Sigmoid colon (tissue), 7 donors: ENCODE measurements around the gene TTI1. TPM values are rescaled to one million over a fixed set of nuclear protein-coding genes. Genes with fewer than 3 reads are reported as not detected.

ENCODE experiments used
- DNase-seq: peaks from one replicate; pipeline ENCODE4 v3.0.0-alpha.2; 2019
- H3K27ac ChIP-seq, 4 donors: fragments of 200-600 bp; sonication (generic); one replicate each; pipeline ENCODE4 v1.5.1; 2016 to 2019; ENCODE audit warnings: mild to moderate bottlenecking in 1 of 4
- H3K27me3 ChIP-seq, 3 donors: fragments of 200-600 bp; sonication (generic); one replicate each; pipeline ENCODE4 v1.5.1; 2019; ENCODE audit warnings: mild to moderate bottlenecking in 1 of 3
- H3K36me3 ChIP-seq, 4 donors: fragments of 200-600 bp; sonication (generic); one replicate each; pipeline ENCODE4 v1.5.1; 2016 to 2019
- H3K4me1 ChIP-seq, 4 donors: fragments of 200-600 bp; sonication (generic); one replicate each; pipeline ENCODE4 v1.5.1; 2017 to 2019
- H3K4me3 ChIP-seq, 4 donors: fragments of 200-600 bp; sonication (generic); one replicate each; pipeline ENCODE4 v1.5.1; 2017 to 2019; ENCODE audit warnings: mild to moderate bottlenecking in 2 of 4, moderate library complexity in 1 of 4
- H3K9me3 ChIP-seq, 4 donors: fragments of 200-600 bp in 3 of 4; sonication (generic) in 3 of 4; one replicate each; pipeline versions ENCODE4 v1.5.1 to v1.6.1; 2013 to 2019
- CTCF ChIP-seq, 4 experiments: fragments of 450-650 bp in 3 of 4; fragments of 200-600 bp in 1 of 4; IDR thresholded peaks; one replicate each; pipeline ENCODE4 v1.5.1; 2016 to 2019; ENCODE audit warnings: antibody characterized with exemption in 4 of 4, mild to moderate bottlenecking in 3 of 4, moderate library complexity in 2 of 4
- EP300 ChIP-seq, 4 donors: sonication (generic); formaldehyde crosslinking; IDR thresholded peaks; one replicate each; pipeline ENCODE4 v1.6.1; 2017; ENCODE audit warnings: antibody characterized with exemption in 4 of 4
- POLR2A ChIP-seq, 2 donors: fragments of 450-650 bp; IDR thresholded peaks; one replicate each; pipeline ENCODE4 v1.6.1; 2016; ENCODE audit warnings: antibody characterized with exemption in 2 of 2, mild to moderate bottlenecking in 2 of 2, moderate library complexity in 2 of 2
- POLR2AphosphoS5 ChIP-seq, 4 donors: sonication (generic); formaldehyde crosslinking; IDR thresholded peaks; one replicate each; pipeline ENCODE4 v1.6.1; 2017; ENCODE audit warnings: antibody characterized with exemption in 4 of 4
- WGBS, 2 donors: extraction: QIAGEN DNeasy Blood & Tissue Kit; methylation state at CpG; one replicate each; pipeline ENCODE4 v1.1.7; 2013; 5-methylcytosine and 5-hydroxymethylcytosine counted together
- intact Hi-C: fragments of 100-400 bp; cut with DNase I; formaldehyde crosslinking; loops from one replicate; pipeline ENCODE4 v1.15.1; 2023
- polyA plus RNA-seq, 3 donors: library from polyadenylated mRNA; stranded (reverse); fragments of 200-250 nt; gene quantifications; one replicate each; pipeline ENCODE4 v1.2.3, GENCODE V29; 2013
- total RNA-seq, 4 donors: library from RNA; depleted of rRNA; stranded (reverse); fragments of >200 nt; gene quantifications; one replicate each; pipeline ENCODE4 v1.1.0, GENCODE V29; 2016
- donor health status: healthy with polysubstance abuse.
- donor health status: Bipolar disorder and iron deficiency.
- donor health status: healthy.

The TTI1 gene
- total and polyA plus RNA-seq, 7 donors = 2.4 to 11.7 (median 10.5) TPM

GRCh38 chr20:37947943-37948342 is 85.3 kb downstream of the TTI1 start:
- H3K4me1 ChIP-seq = no peaks in the 10 kb centered on the region
- H3K27me3 ChIP-seq = peaks cover 0 to 11% (median 0%) of the 10 kb centered on the region in 3 donors
- H3K36me3 ChIP-seq = no peaks in the 10 kb centered on the region
- H3K27ac ChIP-seq = no peak overlapping the region
- intact Hi-C loops = no loop called here
- no peak for DNase-seq
- 85 to 91% methylated on average over 6 of the region's 6 CpGs for WGBS, 2 donors
- H3K9me3 ChIP-seq = no peaks in the 10 kb centered on the region
- TF ChIP-seq POLR2AphosphoS5 (IDR thresholded peaks at IDR 0.05) (no peak), POLR2A (IDR thresholded peaks at IDR 0.05) (no peak), CTCF (IDR thresholded peaks at IDR 0.05) (no peak), EP300 (IDR thresholded peaks at IDR 0.05) (no peak)
- H3K4me3 ChIP-seq = no peak overlapping the region

GRCh38 chr20:37946946-37947345 is 86.3 kb downstream of the TTI1 start:
- no peak overlapping the region for H3K4me3 ChIP-seq
- H3K36me3 ChIP-seq = no peaks in the 10 kb centered on the region
- TF ChIP-seq EP300 (IDR thresholded peaks at IDR 0.05) = no peak
- no peak for TF ChIP-seq CTCF (IDR thresholded peaks at IDR 0.05)
- no peak for TF ChIP-seq POLR2A (IDR thresholded peaks at IDR 0.05)
- TF ChIP-seq POLR2AphosphoS5 (IDR thresholded peaks at IDR 0.05) = no peak
- no peaks in the 10 kb centered on the region for H3K9me3 ChIP-seq
- DNase-seq = no peak
- no peaks in the 10 kb centered on the region for H3K4me1 ChIP-seq
- no peak overlapping the region for H3K27ac ChIP-seq
- intact Hi-C loops = no loop called here
- WGBS, 2 donors = 86 to 88% methylated on average over 5 of the region's 5 CpGs
- H3K27me3 ChIP-seq = peaks cover 0 to 11% (median 0%) of the 10 kb centered on the region in 3 donors

- H3K27ac ChIP-seq = no peak overlapping the region
- H3K4me1 ChIP-seq = no peaks in the 10 kb centered on the region
- DNase-seq = no peak
- TF ChIP-seq POLR2AphosphoS5 (IDR thresholded peaks at IDR 0.05) (no peak), CTCF (IDR thresholded peaks at IDR 0.05) (no peak), POLR2A (IDR thresholded peaks at IDR 0.05) (no peak), EP300 (IDR thresholded peaks at IDR 0.05) (no peak)
- WGBS, 2 donors = 17 to 62% methylated on average over 11 of the region's 11 CpGs
- no peak overlapping the region for H3K4me3 ChIP-seq
- intact Hi-C loops = no loop called here
- no peaks in the 10 kb centered on the region for H3K9me3 ChIP-seq
- no peaks in the 10 kb centered on the region for H3K36me3 ChIP-seq
- H3K27me3 ChIP-seq = peaks cover 0 to 11% (median 0%) of the 10 kb centered on the region in 3 donors
Measured at GRCh38 chr20:37945091-37945547, 88.1 kb downstream of the TTI1 start.

- Histone ChIP-seq H3K9me3 (no peaks in the 10 kb centered on the region), H3K27ac (no peak overlapping the region), H3K36me3 (no peaks in the 10 kb centered on the region), H3K27me3 (peaks cover 0 to 11% (median 0%) of the 10 kb centered on the region in 3 donors), H3K4me1 (no peaks in the 10 kb centered on the region), H3K4me3 (no peak overlapping the region)
- TF ChIP-seq POLR2A (IDR thresholded peaks at IDR 0.05) (no peak), EP300 (IDR thresholded peaks at IDR 0.05) (no peak), POLR2AphosphoS5 (IDR thresholded peaks at IDR 0.05) (no peak), CTCF (IDR thresholded peaks at IDR 0.05) (no peak)
- intact Hi-C loops = no loop called here
- no peak for DNase-seq
- WGBS, 2 donors = 71 to 81% methylated on average over 11 of the region's 11 CpGs
Measured at GRCh38 chr20:37944456-37944981, 88.7 kb downstream of the TTI1 start.
